ENCODE measurements around the gene VPS54. TPM values are rescaled to one million over a fixed set of nuclear protein-coding genes. Genes with fewer than 3 reads are reported as not detected.

Gene VPS54
- total RNA-seq, 1 donor from 2014 or later: 22.3 TPM

- peaks cover 0 to 12% of the 10 kb centered on the region in 2 donors for H3K36me3 ChIP-seq
- H3K4me3 ChIP-seq: no peak overlapping the region
- TF ChIP-seq POLR2AphosphoS5 (IDR thresholded peaks at IDR 0.05; ENCODE audit: insufficient read depth in 1 of 2, low read depth in 1 of 2) (no peak), POLR2A (IDR thresholded peaks at IDR 0.05) (no peak)
- no peaks in the 10 kb centered on the region for H3K27me3 ChIP-seq
- H3K27ac ChIP-seq: no peak overlapping the region
- H3K4me1 ChIP-seq: peaks cover 6% of the 10 kb centered on the region
- no peak for DNase-seq (ENCODE audit: extremely low spot score in 2 of 2)
- H3K9me3 ChIP-seq: no peaks in the 10 kb centered on the region
- intact Hi-C loops (cut with DNase I): no loop called here
These were observed 36.9 kb downstream of the VPS54 start for GRCh38 chr2:63982335-63982734.

GRCh38 chr2:63981702-63982103 is 37.5 kb downstream of the VPS54 start:
- TF ChIP-seq, protein P1, sequence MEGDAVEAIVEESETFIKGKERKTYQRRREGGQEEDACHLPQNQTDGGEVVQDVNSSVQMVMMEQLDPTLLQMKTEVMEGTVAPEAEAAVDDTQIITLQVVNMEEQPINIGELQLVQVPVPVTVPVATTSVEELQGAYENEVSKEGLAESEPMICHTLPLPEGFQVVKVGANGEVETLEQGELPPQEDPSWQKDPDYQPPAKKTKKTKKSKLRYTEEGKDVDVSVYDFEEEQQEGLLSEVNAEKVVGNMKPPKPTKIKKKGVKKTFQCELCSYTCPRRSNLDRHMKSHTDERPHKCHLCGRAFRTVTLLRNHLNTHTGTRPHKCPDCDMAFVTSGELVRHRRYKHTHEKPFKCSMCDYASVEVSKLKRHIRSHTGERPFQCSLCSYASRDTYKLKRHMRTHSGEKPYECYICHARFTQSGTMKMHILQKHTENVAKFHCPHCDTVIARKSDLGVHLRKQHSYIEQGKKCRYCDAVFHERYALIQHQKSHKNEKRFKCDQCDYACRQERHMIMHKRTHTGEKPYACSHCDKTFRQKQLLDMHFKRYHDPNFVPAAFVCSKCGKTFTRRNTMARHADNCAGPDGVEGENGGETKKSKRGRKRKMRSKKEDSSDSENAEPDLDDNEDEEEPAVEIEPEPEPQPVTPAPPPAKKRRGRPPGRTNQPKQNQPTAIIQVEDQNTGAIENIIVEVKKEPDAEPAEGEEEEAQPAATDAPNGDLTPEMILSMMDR (IDR thresholded peaks at IDR 0.05): no peak
- TF ChIP-seq POLR2A (IDR thresholded peaks at IDR 0.05) (no peak), POLR2AphosphoS5 (IDR thresholded peaks at IDR 0.05; ENCODE audit: insufficient read depth in 1 of 2, low read depth in 1 of 2) (no peak)
- intact Hi-C loops (cut with DNase I): no loop called here
- Histone ChIP-seq H3K9me3 (no peaks in the 10 kb centered on the region), H3K4me1 (peaks cover 6% of the 10 kb centered on the region), H3K27ac (no peak overlapping the region), H3K36me3 (peaks cover 0 to 12% of the 10 kb centered on the region in 2 donors), H3K27me3 (no peaks in the 10 kb centered on the region), H3K4me3 (no peak overlapping the region)
- DNase-seq (ENCODE audit: extremely low spot score in 2 of 2): no peak

DNA sequence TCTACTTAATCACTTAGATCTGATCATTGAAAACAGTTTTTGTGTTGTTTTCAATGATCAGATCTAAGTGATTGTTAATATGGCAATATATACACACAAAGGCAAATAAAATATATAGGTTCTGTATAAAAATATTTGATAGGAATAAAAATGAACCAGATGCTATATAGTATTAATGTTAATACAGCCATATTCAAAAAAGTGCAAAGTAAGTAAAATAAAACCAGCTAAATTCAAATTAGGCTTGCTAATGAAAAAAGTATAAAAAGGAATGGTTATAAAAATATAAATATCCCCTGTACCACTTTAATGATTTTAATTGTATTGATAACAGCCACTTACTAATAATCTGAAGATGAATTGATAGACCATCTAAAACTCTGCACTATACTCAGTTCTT is 38.4 kb downstream of the VPS54 start:
- Histone ChIP-seq H3K27me3 (no peaks in the 10 kb centered on the region), H3K9me3 (no peaks in the 10 kb centered on the region), H3K4me1 (peaks cover 6% of the 10 kb centered on the region), H3K4me3 (no peak overlapping the region), H3K36me3 (peaks cover 0 to 18% of the 10 kb centered on the region in 2 donors), H3K27ac (no peak overlapping the region)
- TF ChIP-seq, protein P1 (IDR thresholded peaks at IDR 0.05): no peak
- TF ChIP-seq POLR2AphosphoS5 (IDR thresholded peaks at IDR 0.05; ENCODE audit: insufficient read depth in 1 of 2, low read depth in 1 of 2): no peak
- no peak for TF ChIP-seq POLR2A (IDR thresholded peaks at IDR 0.05)
- intact Hi-C loops (cut with DNase I): no loop called here
- no peak for DNase-seq (ENCODE audit: extremely low spot score in 2 of 2)

- DNase-seq (ENCODE audit: extremely low spot score in 2 of 2): no peak
- no peak overlapping the region for H3K27ac ChIP-seq
- intact Hi-C loops (cut with DNase I): no loop called here
- peaks cover 0 to 24% of the 10 kb centered on the region in 2 donors for H3K36me3 ChIP-seq
- no peaks in the 10 kb centered on the region for H3K9me3 ChIP-seq
- H3K27me3 ChIP-seq: no peaks in the 10 kb centered on the region
- no peak overlapping the region for H3K4me3 ChIP-seq
- TF ChIP-seq POLR2A (IDR thresholded peaks at IDR 0.05): no peak
- no peak for TF ChIP-seq POLR2AphosphoS5 (IDR thresholded peaks at IDR 0.05; ENCODE audit: insufficient read depth in 1 of 2, low read depth in 1 of 2)
- TF ChIP-seq, protein P1 (IDR thresholded peaks at IDR 0.05): no peak
- H3K4me1 ChIP-seq: no peaks in the 10 kb centered on the region
These were observed 41.3 kb downstream of the VPS54 start for GRCh38 chr2:63977904-63978303.

DNA sequence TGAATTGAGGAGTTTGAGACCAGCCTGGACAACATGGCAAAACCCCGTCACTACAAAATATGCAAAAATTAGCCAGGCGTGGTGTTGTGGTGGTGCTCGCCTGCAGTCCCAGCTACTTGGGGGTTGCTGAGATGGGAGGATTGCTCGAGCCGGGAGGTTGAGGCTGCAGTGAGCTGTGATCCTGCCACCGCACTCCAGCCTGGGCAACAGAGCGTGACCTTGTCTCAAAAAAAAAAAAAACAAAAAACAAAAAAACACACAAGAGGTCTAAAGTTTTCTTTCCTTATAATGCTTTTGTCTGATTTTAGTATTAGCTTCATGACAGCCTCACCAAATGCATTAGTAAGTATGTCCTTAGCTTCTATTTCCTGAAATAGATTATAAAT is 43.1 kb downstream of the VPS54 start:
- Histone ChIP-seq H3K27me3 (no peaks in the 10 kb centered on the region), H3K36me3 (peaks cover 0 to 33% of the 10 kb centered on the region in 2 donors), H3K9me3 (no peaks in the 10 kb centered on the region), H3K4me3 (no peak overlapping the region), H3K4me1 (no peaks in the 10 kb centered on the region), H3K27ac (no peak overlapping the region)
- DNase-seq (ENCODE audit: extremely low spot score in 2 of 2): no peak
- intact Hi-C loops (cut with DNase I): no loop called here
- TF ChIP-seq, protein P1 (IDR thresholded peaks at IDR 0.05): no peak
- TF ChIP-seq POLR2AphosphoS5 (IDR thresholded peaks at IDR 0.05; ENCODE audit: insufficient read depth in 1 of 2, low read depth in 1 of 2) (no peak), POLR2A (IDR thresholded peaks at IDR 0.05) (no peak)

Data from vagina (tissue), 2 donors.